K562 (cell line): ENCODE data around the gene TNK2. TPM values are rescaled to one million over a fixed set of nuclear protein-coding genes. Genes with fewer than 3 reads are reported as not detected.
A peak's percentile ranks its signal among the peaks of the same experiment; 100 is the strongest.

Source experiments
- BCOR ChIP-seq: fragments of 450-650 bp; IDR thresholded peaks from 2 replicates; pipeline ENCODE4 v1.6.1; 2016
- BDP1 ChIP-seq: IDR thresholded peaks from 3 replicates; pipeline ENCODE4 v1.6.1; 2011; ENCODE audit not compliant: insufficient read length, insufficient read depth
- BHLHE40 ChIP-seq: IDR thresholded peaks from 2 replicates; pipeline ENCODE4 v1.6.1; 2011; ENCODE audit warnings: low read length, improper control_type of control experiment
- CBFA2T2 ChIP-seq: fragments of 450-650 bp; conservative IDR thresholded peaks from 2 replicates; pipeline ENCODE4 v1.6.1; 2017; ENCODE audit warnings: mild to moderate bottlenecking
- CREM ChIP-seq: IDR thresholded peaks from 2 replicates; pipeline ENCODE4 v1.6.1; 2014; ENCODE audit warnings: antibody characterized with exemption, low read depth
- DIDO1 ChIP-seq: fragments of 450-650 bp; IDR thresholded peaks from 2 replicates; pipeline ENCODE4 v1.6.1; 2016; ENCODE audit warnings: low read depth, missing biosample characterization, missing genetic modification characterization
- IFI16 ChIP-seq: fragments of 250-450 bp; sonication (Bioruptor Pico); IDR thresholded peaks from 2 replicates; pipeline ENCODE4 v2.1.2; 2022; ENCODE audit warnings: mild to moderate bottlenecking, inconsistent platforms
- MCM7 ChIP-seq, 2 experiments: fragments of 450-650 bp; IDR thresholded peaks; 2 replicates each; pipeline ENCODE4 v1.6.1; 2016 to 2018
- MTA3 ChIP-seq: fragments of 450-650 bp; formaldehyde crosslinking; IDR thresholded peaks from 2 replicates; pipeline ENCODE4 v1.6.1; 2017; ENCODE audit warnings: mild to moderate bottlenecking, borderline replicate concordance
- NFE2 ChIP-seq: IDR thresholded peaks from 2 replicates; pipeline ENCODE4 v1.6.1; 2014; ENCODE audit warnings: antibody characterized with exemption, low read depth
- POLR2AphosphoS5 ChIP-seq: IDR thresholded peaks from 2 replicates; pipeline ENCODE4 v1.6.1; 2011; ENCODE audit warnings: mild to moderate bottlenecking, low read depth, low read length, moderate library complexity; ENCODE audit not compliant: control insufficient read depth, insufficient read depth
- RBM25 ChIP-seq: fragments of 200-400 bp; formaldehyde crosslinking; IDR thresholded peaks from 2 replicates; pipeline ENCODE4 v1.6.1; 2018; ENCODE audit warnings: low read length, low read depth, moderate library complexity; ENCODE audit not compliant: severe bottlenecking
- SMAD3 ChIP-seq: fragments of 450-650 bp; formaldehyde crosslinking; conservative IDR thresholded peaks from 2 replicates; pipeline ENCODE4 v1.4.0; 2020; ENCODE audit warnings: mild to moderate bottlenecking
- SREBF1 ChIP-seq: fragments of 150-350 bp; IDR thresholded peaks from 2 replicates; pipeline ENCODE4 v1.6.1; 2014; ENCODE audit warnings: antibody characterized with exemption, low read depth, low read length, borderline replicate concordance
- ZFX ChIP-seq: sonication (generic); formaldehyde crosslinking; IDR thresholded peaks from 2 replicates; pipeline ENCODE4 v1.8.0; 2022; ENCODE audit warnings: mild to moderate bottlenecking, missing genetic modification reagents, moderate library complexity
- ZNF263 ChIP-seq: sonication (generic); formaldehyde crosslinking; IDR thresholded peaks from 2 replicates; pipeline ENCODE4 v1.8.0; 2022; ENCODE audit warnings: mild to moderate bottlenecking, missing genetic modification reagents, borderline replicate concordance
- ZNF77 ChIP-seq: fragments of 250-450 bp; sonication (Bioruptor Pico); IDR thresholded peaks from 2 replicates; pipeline ENCODE4 v1.5.0; 2020
- polyA plus RNA-seq, 8 experiments: library from polyadenylated mRNA; depleted of rRNA in 4 of 8; stranded (reverse) in 5 of 8; unstranded in 3 of 8; fragments of >200 nt; fragmentation: Nextera tagmentation in 2 of 8; fragmentation: Illumina TruSeq in 1 of 8; extraction: Ambion mirVana in 2 of 8; extraction: Trizol in 1 of 8; gene quantifications; 2 replicates each; pipeline versions ENCODE4 v1.2.1 to v1.2.3, GENCODE V29; 2011 to 2014; ENCODE audit warnings: inconsistent platforms in 1 of 8, missing spikeins in 1 of 8
- total RNA-seq, 7 experiments: library from RNA; depleted of rRNA in 6 of 7; stranded (reverse); fragments of >200 nt in 6 of 7; fragmentation: Illumina TruSeq in 2 of 7; extraction: Trizol in 2 of 7; gene quantifications; 2 replicates each; pipeline versions ENCODE4 v1.2.1 to v1.2.3, GENCODE V29; 2011 to 2021; ENCODE audit warnings: low replicate concordance in 1 of 7
- TF ChIP-seq, protein P1 (sequence below): sonication (generic); formaldehyde crosslinking; IDR thresholded peaks from 2 replicates; pipeline ENCODE4 v1.8.0; 2022; ENCODE audit warnings: missing genetic modification reagents, mild to moderate bottlenecking, moderate library complexity, borderline replicate concordance
- TF ChIP-seq, protein P2 (sequence below): IDR thresholded peaks from 2 replicates; pipeline ENCODE4 v1.6.1; 2011; ENCODE audit warnings: borderline replicate concordance, low read depth, mild to moderate bottlenecking, moderate library complexity, low read length; ENCODE audit not compliant: insufficient read depth, poor library complexity, severe bottlenecking
- TF ChIP-seq, protein P3 (sequence below): fragments of 450-650 bp; formaldehyde crosslinking; conservative IDR thresholded peaks from 2 replicates; pipeline ENCODE4 v1.4.0; 2022; ENCODE audit warnings: mild to moderate bottlenecking, missing genetic modification characterization
- TF ChIP-seq, protein P4 (sequence below): sonication (generic); formaldehyde crosslinking; IDR thresholded peaks from 2 replicates; pipeline ENCODE4 v1.8.1; 2023; ENCODE audit warnings: mild to moderate bottlenecking, missing genetic modification reagents
- TF ChIP-seq, protein P5 (sequence below): fragments of 450-650 bp; formaldehyde crosslinking; IDR thresholded peaks from 2 replicates; pipeline ENCODE4 v1.4.0; 2020; ENCODE audit warnings: mild to moderate bottlenecking, moderate library complexity

Gene TNK2
- total and polyA plus RNA-seq, 9 of the 15 experiments (the other 6 are each of a cell fraction or from before 2014, with no cell fraction given): 0.03 to 33.8 (median 6.5) TPM

DNA sequence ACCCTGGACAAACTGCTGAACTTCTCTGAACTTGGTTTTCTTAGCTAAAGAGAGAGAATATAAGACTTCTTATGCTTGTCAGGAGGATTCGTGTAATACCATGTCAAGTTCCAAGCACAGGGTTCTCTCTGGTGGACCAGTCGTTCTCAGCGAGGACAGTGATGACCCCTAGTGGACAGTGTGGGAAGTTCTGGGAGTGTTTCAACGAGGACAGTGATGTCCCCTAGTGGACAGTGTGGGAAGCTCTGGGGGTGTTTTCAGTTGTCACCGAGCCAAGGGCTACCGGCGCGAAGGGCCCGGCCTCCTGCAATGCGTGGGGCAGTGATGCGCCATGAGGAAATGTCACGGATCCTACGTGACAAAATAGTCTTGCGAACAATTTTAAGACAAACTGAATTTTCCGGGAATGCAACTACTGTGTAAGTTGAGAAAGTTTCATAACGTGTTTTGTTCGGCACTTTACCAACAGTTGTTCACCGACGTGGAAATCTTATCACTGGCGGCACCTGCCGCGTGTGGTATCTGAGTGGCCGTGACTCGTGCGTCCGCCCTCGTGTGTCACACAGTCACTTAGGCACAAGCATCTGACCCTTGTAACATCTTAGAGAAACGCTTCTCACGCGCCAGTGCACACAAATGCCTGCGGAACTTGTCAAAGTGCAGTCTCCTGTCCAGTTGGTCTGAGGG lies 57.4 kb downstream of the TNK2 start (continued):
- TF ChIP-seq NFE2 (0 out of 2 replicates have a peak, but pooled peaks have one; percentile 13), BDP1 (no peak), CREM (peak; percentile 80), ZNF263 (CRISPR knock-in tag) (peak; percentile 85), BCOR (peak; percentile 50; the same call in 1 of the 2 replicates), MCM7 (IDR thresholded peaks at IDR 0.05) (no peak), ZNF77 (CRISPR knock-in tag) (no peak), DIDO1 (tag) (no peak), IFI16 (CRISPR knock-in tag) (no peak), BHLHE40 (peak; percentile 54; the same call in 1 of the 2 replicates), ZFX (CRISPR knock-in tag) (peak; percentile 27; the same call in 1 of the 2 replicates), SMAD3 (CRISPR knock-in tag) (peak; percentile 32; the same call in 1 of the 2 replicates), MTA3 (peak; percentile 60; the same call in 1 of the 2 replicates), POLR2AphosphoS5 (0 out of 2 replicates have a peak, but pooled peaks have one; percentile 24), CBFA2T2 (no peak), SREBF1 (no peak), RBM25 (peak; percentile 29)
- TF ChIP-seq, protein P1, sequence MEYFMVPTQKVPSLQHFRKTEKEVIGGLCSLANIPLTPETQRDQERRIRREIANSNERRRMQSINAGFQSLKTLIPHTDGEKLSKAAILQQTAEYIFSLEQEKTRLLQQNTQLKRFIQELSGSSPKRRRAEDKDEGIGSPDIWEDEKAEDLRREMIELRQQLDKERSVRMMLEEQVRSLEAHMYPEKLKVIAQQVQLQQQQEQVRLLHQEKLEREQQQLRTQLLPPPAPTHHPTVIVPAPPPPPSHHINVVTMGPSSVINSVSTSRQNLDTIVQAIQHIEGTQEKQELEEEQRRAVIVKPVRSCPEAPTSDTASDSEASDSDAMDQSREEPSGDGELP (CRISPR knock-in tag): peak; percentile 76; the same call in 1 of the 2 replicates
- TF ChIP-seq, protein P2, sequence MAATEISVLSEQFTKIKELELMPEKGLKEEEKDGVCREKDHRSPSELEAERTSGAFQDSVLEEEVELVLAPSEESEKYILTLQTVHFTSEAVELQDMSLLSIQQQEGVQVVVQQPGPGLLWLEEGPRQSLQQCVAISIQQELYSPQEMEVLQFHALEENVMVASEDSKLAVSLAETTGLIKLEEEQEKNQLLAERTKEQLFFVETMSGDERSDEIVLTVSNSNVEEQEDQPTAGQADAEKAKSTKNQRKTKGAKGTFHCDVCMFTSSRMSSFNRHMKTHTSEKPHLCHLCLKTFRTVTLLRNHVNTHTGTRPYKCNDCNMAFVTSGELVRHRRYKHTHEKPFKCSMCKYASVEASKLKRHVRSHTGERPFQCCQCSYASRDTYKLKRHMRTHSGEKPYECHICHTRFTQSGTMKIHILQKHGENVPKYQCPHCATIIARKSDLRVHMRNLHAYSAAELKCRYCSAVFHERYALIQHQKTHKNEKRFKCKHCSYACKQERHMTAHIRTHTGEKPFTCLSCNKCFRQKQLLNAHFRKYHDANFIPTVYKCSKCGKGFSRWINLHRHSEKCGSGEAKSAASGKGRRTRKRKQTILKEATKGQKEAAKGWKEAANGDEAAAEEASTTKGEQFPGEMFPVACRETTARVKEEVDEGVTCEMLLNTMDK: peak; percentile 19
- TF ChIP-seq, protein P3, sequence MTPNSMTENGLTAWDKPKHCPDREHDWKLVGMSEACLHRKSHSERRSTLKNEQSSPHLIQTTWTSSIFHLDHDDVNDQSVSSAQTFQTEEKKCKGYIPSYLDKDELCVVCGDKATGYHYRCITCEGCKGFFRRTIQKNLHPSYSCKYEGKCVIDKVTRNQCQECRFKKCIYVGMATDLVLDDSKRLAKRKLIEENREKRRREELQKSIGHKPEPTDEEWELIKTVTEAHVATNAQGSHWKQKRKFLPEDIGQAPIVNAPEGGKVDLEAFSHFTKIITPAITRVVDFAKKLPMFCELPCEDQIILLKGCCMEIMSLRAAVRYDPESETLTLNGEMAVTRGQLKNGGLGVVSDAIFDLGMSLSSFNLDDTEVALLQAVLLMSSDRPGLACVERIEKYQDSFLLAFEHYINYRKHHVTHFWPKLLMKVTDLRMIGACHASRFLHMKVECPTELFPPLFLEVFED (CRISPR knock-in tag): 0 out of 2 replicates have a peak, but pooled peaks have one; percentile 47
- TF ChIP-seq, protein P4, sequence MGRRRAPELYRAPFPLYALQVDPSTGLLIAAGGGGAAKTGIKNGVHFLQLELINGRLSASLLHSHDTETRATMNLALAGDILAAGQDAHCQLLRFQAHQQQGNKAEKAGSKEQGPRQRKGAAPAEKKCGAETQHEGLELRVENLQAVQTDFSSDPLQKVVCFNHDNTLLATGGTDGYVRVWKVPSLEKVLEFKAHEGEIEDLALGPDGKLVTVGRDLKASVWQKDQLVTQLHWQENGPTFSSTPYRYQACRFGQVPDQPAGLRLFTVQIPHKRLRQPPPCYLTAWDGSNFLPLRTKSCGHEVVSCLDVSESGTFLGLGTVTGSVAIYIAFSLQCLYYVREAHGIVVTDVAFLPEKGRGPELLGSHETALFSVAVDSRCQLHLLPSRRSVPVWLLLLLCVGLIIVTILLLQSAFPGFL (CRISPR knock-in tag): no peak
- TF ChIP-seq, protein P5, sequence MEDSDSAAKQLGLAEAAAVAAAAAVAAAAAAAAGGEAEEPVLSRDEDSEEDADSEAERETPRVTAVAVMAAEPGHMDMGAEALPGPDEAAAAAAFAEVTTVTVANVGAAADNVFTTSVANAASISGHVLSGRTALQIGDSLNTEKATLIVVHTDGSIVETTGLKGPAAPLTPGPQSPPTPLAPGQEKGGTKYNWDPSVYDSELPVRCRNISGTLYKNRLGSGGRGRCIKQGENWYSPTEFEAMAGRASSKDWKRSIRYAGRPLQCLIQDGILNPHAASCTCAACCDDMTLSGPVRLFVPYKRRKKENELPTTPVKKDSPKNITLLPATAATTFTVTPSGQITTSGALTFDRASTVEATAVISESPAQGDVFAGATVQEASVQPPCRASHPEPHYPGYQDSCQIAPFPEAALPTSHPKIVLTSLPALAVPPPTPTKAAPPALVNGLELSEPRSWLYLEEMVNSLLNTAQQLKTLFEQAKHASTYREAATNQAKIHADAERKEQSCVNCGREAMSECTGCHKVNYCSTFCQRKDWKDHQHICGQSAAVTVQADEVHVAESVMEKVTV (CRISPR knock-in tag): peak; percentile 99
